Naive B cell (primary cell): ENCODE data around the gene ORC4. TPM values are rescaled to one million over a fixed set of nuclear protein-coding genes. Genes with fewer than 3 reads are reported as not detected.
"Not testable (repeated sequence)": the region's sequence is repeated elsewhere in the genome, so short reads cannot be mapped to it uniquely, and the experiment has no call there.

Source experiments
- ATAC-seq, 2 donors: fragments of 150-1000 bp; cut with Tn5 transposase; 2 replicates each; pipeline ENCODE4 v1.10.0; 2021; ENCODE audit warnings: low read depth in 2 of 2, mild to moderate bottlenecking in 2 of 2, moderate library complexity in 2 of 2
- DNase-seq: peaks from one replicate; pipeline ENCODE4 v3.0.0; 2022
- H3K27ac Mint-ChIP-seq, 6 donors: one replicate each; pipeline ENCODE4 v1.8.0; 2020 to 2022; ENCODE audit warnings: mild to moderate bottlenecking in 6 of 6, mixed read lengths in 6 of 6, moderate library complexity in 5 of 6, inconsistent platforms in 2 of 6
- H3K27me3 Mint-ChIP-seq, 3 donors: one replicate each; pipeline ENCODE4 v1.8.0; 2021 to 2022; ENCODE audit warnings: mixed read lengths in 3 of 3, mild to moderate bottlenecking in 1 of 3
- H3K36me3 Mint-ChIP-seq, 2 donors: one replicate each; pipeline ENCODE4 v1.8.0; 2020 to 2022; ENCODE audit warnings: mixed read lengths in 2 of 2, inconsistent platforms in 1 of 2, mild to moderate bottlenecking in 1 of 2
- H3K4me1 Mint-ChIP-seq, 3 donors: one replicate each; pipeline ENCODE4 v1.8.0; 2020 to 2022; ENCODE audit warnings: mixed read lengths in 3 of 3, inconsistent platforms in 1 of 3, mild to moderate bottlenecking in 1 of 3, moderate library complexity in 1 of 3
- H3K4me3 Mint-ChIP-seq, 8 donors: one replicate each; pipeline ENCODE4 v1.8.0; 2020 to 2022; ENCODE audit warnings: mild to moderate bottlenecking in 8 of 8, mixed read lengths in 8 of 8, moderate library complexity in 8 of 8, inconsistent platforms in 2 of 8
- H3K9me3 Mint-ChIP-seq, 7 donors: one replicate each; pipeline ENCODE4 v1.8.0; 2020 to 2022; ENCODE audit warnings: mixed read lengths in 7 of 7, mild to moderate bottlenecking in 5 of 7, inconsistent platforms in 2 of 7, moderate library complexity in 1 of 7
- polyA plus RNA-seq, 6 donors: library from polyadenylated mRNA; unstranded; fragments of 300-500 nt; fragmentation: Illumina TruSeq; gene quantifications; one replicate each; pipeline ENCODE4 v1.2.3, GENCODE V29; 2021; ENCODE audit warnings: low read depth in 6 of 6

Gene ORC4
- polyA plus RNA-seq, 6 donors from 2014 or later: 19.2 to 60.0 (median 46.6) TPM

- Mint-ChIP-seq H3K9me3 (peaks cover 4 to 28% (median 21%) of the 10 kb centered on the region in 7 donors), H3K36me3 (peaks cover 22 to 33% of the 10 kb centered on the region in 2 donors), H3K4me1 (peaks cover 39 to 65% (median 50%) of the 10 kb centered on the region in 3 donors), H3K27me3 (no peaks in the 10 kb centered on the region), H3K27ac (peak overlapping the region in 1 of 6 donors; percentile 8), H3K4me3 (no peak overlapping the region)
- no peak for ATAC-seq
- no peak for DNase-seq
Measured at GRCh38 chr2:148006249-148007007, 14.1 kb downstream of the ORC4 start.

GRCh38 chr2:148002420-148002819 is 18.1 kb downstream of the ORC4 start:
- H3K36me3 Mint-ChIP-seq: peaks cover 23 to 28% of the 10 kb centered on the region in 2 donors
- H3K4me3 Mint-ChIP-seq: peak overlapping the region in 1 of 8 donors; percentile 49
- not testable (repeated sequence) for H3K27me3 Mint-ChIP-seq, ATAC-seq, DNase-seq
- peak overlapping the region in 1 of 6 donors; percentile 26 for H3K27ac Mint-ChIP-seq
- peaks cover 4 to 28% (median 16%) of the 10 kb centered on the region in 7 donors for H3K9me3 Mint-ChIP-seq
- H3K4me1 Mint-ChIP-seq: peaks cover 33 to 71% (median 49%) of the 10 kb centered on the region in 3 donors

GRCh38 chr2:148000095-148000494 is 20.4 kb downstream of the ORC4 start:
- ATAC-seq (no peak), DNase-seq (no peak)
- Mint-ChIP-seq H3K27me3 (no peaks in the 10 kb centered on the region), H3K36me3 (peaks cover 15 to 36% of the 10 kb centered on the region in 2 donors), H3K9me3 (peaks cover 4 to 41% (median 19%) of the 10 kb centered on the region in 7 donors), H3K4me1 (peaks cover 28 to 71% (median 40%) of the 10 kb centered on the region in 3 donors), H3K27ac (peak overlapping the region in 4 of 6 donors; percentile 16 to 50 (median 28)), H3K4me3 (no peak overlapping the region)

- ATAC-seq: no peak
- Mint-ChIP-seq H3K9me3 (peaks cover 4 to 37% (median 21%) of the 10 kb centered on the region in 7 donors), H3K36me3 (peaks cover 15 to 41% of the 10 kb centered on the region in 2 donors), H3K4me1 (peaks cover 28 to 65% (median 40%) of the 10 kb centered on the region in 3 donors), H3K27ac (peak overlapping the region in 3 of 6 donors; percentile 41 to 94 (median 79)), H3K4me3 (no peak overlapping the region), H3K27me3 (no peaks in the 10 kb centered on the region)
- no peak for DNase-seq
Measured at GRCh38 chr2:147999126-147999525, 21.4 kb downstream of the ORC4 start.

- Mint-ChIP-seq H3K9me3 (peaks cover 4 to 30% (median 16%) of the 10 kb centered on the region in 7 donors), H3K4me1 (peaks cover 28 to 57% (median 33%) of the 10 kb centered on the region in 3 donors)
Measured at GRCh38 chr2:147998203-147998602, 22.3 kb downstream of the ORC4 start.

GRCh38 chr2:147996828-147997227 is 23.7 kb downstream of the ORC4 start:
- DNase-seq (no peak), ATAC-seq (no peak)
- peaks cover 5 to 23% of the 10 kb centered on the region in 2 donors for H3K36me3 Mint-ChIP-seq
- H3K4me1 Mint-ChIP-seq: peaks cover 25 to 53% (median 32%) of the 10 kb centered on the region in 3 donors
- no peaks in the 10 kb centered on the region for H3K27me3 Mint-ChIP-seq
- no peak overlapping the region for H3K27ac Mint-ChIP-seq
- peaks cover 0 to 18% (median 6%) of the 10 kb centered on the region in 7 donors for H3K9me3 Mint-ChIP-seq
- no peak overlapping the region for H3K4me3 Mint-ChIP-seq

More at GRCh38 chr2:147998203-147998602, 22.3 kb downstream of the ORC4 start:
- Mint-ChIP-seq H3K36me3 (peaks cover 15 to 35% of the 10 kb centered on the region in 2 donors), H3K27ac (peak overlapping the region in 3 of 6 donors; percentile 41 to 79 (median 71)), H3K27me3 (no peaks in the 10 kb centered on the region), H3K4me3 (peak overlapping the region in 1 of 8 donors; percentile 10)
- ATAC-seq (no peak), DNase-seq (no peak)

GRCh38 chr2:147994965-147995364 is 25.6 kb downstream of the ORC4 start:
- H3K27me3 Mint-ChIP-seq, DNase-seq: not testable (repeated sequence)
- H3K4me1 Mint-ChIP-seq: peaks cover 21 to 39% (median 30%) of the 10 kb centered on the region in 3 donors

GRCh38 chr2:147989809-147990403 is 30.6 kb downstream of the ORC4 start:
- Mint-ChIP-seq H3K36me3 (peaks cover 0 to 5% of the 10 kb centered on the region in 2 donors), H3K4me1 (peaks cover 10 to 28% (median 22%) of the 10 kb centered on the region in 3 donors), H3K4me3 (no peak overlapping the region), H3K27me3 (no peaks in the 10 kb centered on the region), H3K27ac (peak overlapping the region in 2 of 6 donors; percentile 13 to 76), H3K9me3 (peaks cover 0 to 2% (median 0%) of the 10 kb centered on the region in 7 donors)
- ATAC-seq (peak; percentile 52 to 81), DNase-seq (peak; percentile 45)

More at GRCh38 chr2:147994965-147995364, 25.6 kb downstream of the ORC4 start:
- H3K4me3 Mint-ChIP-seq, ATAC-seq, H3K27ac Mint-ChIP-seq: not testable (repeated sequence)
- Mint-ChIP-seq H3K9me3 (peaks cover 0 to 14% (median 4%) of the 10 kb centered on the region in 7 donors), H3K36me3 (peaks cover 0 to 23% of the 10 kb centered on the region in 2 donors)

- H3K27me3 Mint-ChIP-seq: no peaks in the 10 kb centered on the region
- no peaks in the 10 kb centered on the region for H3K9me3 Mint-ChIP-seq
- peaks cover 13 to 31% (median 22%) of the 10 kb centered on the region in 3 donors for H3K4me1 Mint-ChIP-seq
- DNase-seq (no peak), ATAC-seq (no peak)
- peaks cover 0 to 1% of the 10 kb centered on the region in 2 donors for H3K36me3 Mint-ChIP-seq
- H3K4me3 Mint-ChIP-seq: no peak overlapping the region
- no peak overlapping the region for H3K27ac Mint-ChIP-seq
Measured at GRCh38 chr2:147989102-147989501, 31.4 kb downstream of the ORC4 start.

- H3K27ac Mint-ChIP-seq: peak overlapping the region in 2 of 6 donors; percentile 38 to 78
- H3K4me3 Mint-ChIP-seq: no peak overlapping the region
- DNase-seq (no peak), ATAC-seq (no peak)
- H3K9me3 Mint-ChIP-seq: peaks cover 0 to 9% (median 2%) of the 10 kb centered on the region in 7 donors
- H3K36me3 Mint-ChIP-seq: peaks cover 10% of the 10 kb centered on the region in 2 donors
- H3K4me1 Mint-ChIP-seq: peaks cover 25 to 50% (median 35%) of the 10 kb centered on the region in 3 donors
- H3K27me3 Mint-ChIP-seq: no peaks in the 10 kb centered on the region
Measured at GRCh38 chr2:147980940-147981528, 39.5 kb downstream of the ORC4 start.

GRCh38 chr2:147977679-147978078 is 42.9 kb downstream of the ORC4 start:
- DNase-seq (no peak), ATAC-seq (no peak)
- H3K27ac Mint-ChIP-seq: peak overlapping the region in 1 of 6 donors; percentile 30
- peaks cover 13 to 23% (median 19%) of the 10 kb centered on the region in 3 donors for H3K4me1 Mint-ChIP-seq
- H3K27me3 Mint-ChIP-seq: no peaks in the 10 kb centered on the region
- peaks cover 6 to 10% of the 10 kb centered on the region in 2 donors for H3K36me3 Mint-ChIP-seq
- H3K9me3 Mint-ChIP-seq: peaks cover 0 to 9% (median 2%) of the 10 kb centered on the region in 7 donors
- no peak overlapping the region for H3K4me3 Mint-ChIP-seq

GRCh38 chr2:147976102-147976501 is 44.4 kb downstream of the ORC4 start:
- DNase-seq (no peak), ATAC-seq (no peak)
- Mint-ChIP-seq H3K27ac (peak overlapping the region in 1 of 6 donors; percentile 55), H3K36me3 (peaks cover 6 to 10% of the 10 kb centered on the region in 2 donors), H3K27me3 (no peaks in the 10 kb centered on the region), H3K4me1 (peaks cover 11 to 18% (median 15%) of the 10 kb centered on the region in 3 donors), H3K4me3 (no peak overlapping the region), H3K9me3 (peaks cover 0 to 9% (median 2%) of the 10 kb centered on the region in 7 donors)

- Mint-ChIP-seq H3K36me3 (peaks cover 38 to 52% of the 10 kb centered on the region in 2 donors), H3K27me3 (no peaks in the 10 kb centered on the region)
Measured at GRCh38 chr2:147968571-147968970, 52.0 kb downstream of the ORC4 start.

More at GRCh38 chr2:147968571-147968970, 52.0 kb downstream of the ORC4 start:
- H3K27ac Mint-ChIP-seq: peak overlapping the region in 3 of 6 donors; percentile 5 to 88 (median 32)
- ATAC-seq: peak; percentile 52 to 59
- no peak for DNase-seq
- peaks cover 20 to 26% (median 22%) of the 10 kb centered on the region in 3 donors for H3K4me1 Mint-ChIP-seq
- peak overlapping the region in 5 of 8 donors; percentile 3 to 54 (median 32) for H3K4me3 Mint-ChIP-seq
- peaks cover 4 to 33% (median 20%) of the 10 kb centered on the region in 7 donors for H3K9me3 Mint-ChIP-seq
